ENCODE results near the gene SLC23A2.

Gene SLC23A2

GRCh38 chr20:4966826-4967751, 34.2 kb downstream of the SLC23A2 start:
- DNase-seq (ENCODE audit: low read depth): no peak

- DNase-seq (ENCODE audit: low read depth): peak; percentile 32
Observed at GRCh38 chr20:4962241-4962855, 39.0 kb downstream of the SLC23A2 start.

GRCh38 chr20:4961746-4962145, 39.6 kb downstream of the SLC23A2 start:
- DNase-seq (ENCODE audit: low read depth): peak; percentile 5

GRCh38 chr20:4959592-4959991, 41.7 kb downstream of the SLC23A2 start:
- DNase-seq (ENCODE audit: low read depth): no peak

- DNase-seq (ENCODE audit: low read depth): no peak
Observed at GRCh38 chr20:4957939-4958362, 43.4 kb downstream of the SLC23A2 start.

GRCh38 chr20:4957187-4957586, 44.1 kb downstream of the SLC23A2 start:
- DNase-seq (ENCODE audit: low read depth): no peak

- DNase-seq (ENCODE audit: low read depth): no peak
Observed at GRCh38 chr20:4956200-4956810, 45.0 kb downstream of the SLC23A2 start.

- no peak for DNase-seq (ENCODE audit: low read depth)
Observed at GRCh38 chr20:4953881-4954280, 47.4 kb downstream of the SLC23A2 start.

GRCh38 chr20:4952229-4952628, 49.1 kb downstream of the SLC23A2 start:
- no peak for DNase-seq (ENCODE audit: low read depth)

GRCh38 chr20:4951299-4951698, 50.0 kb downstream of the SLC23A2 start:
- no peak for DNase-seq (ENCODE audit: low read depth)

- no peak for DNase-seq (ENCODE audit: low read depth)
Observed at GRCh38 chr20:4950841-4951240, 50.5 kb downstream of the SLC23A2 start.

- no peak for DNase-seq (ENCODE audit: low read depth)
Observed at GRCh38 chr20:4950437-4950836, 50.9 kb downstream of the SLC23A2 start.

GRCh38 chr20:4949833-4950178, 51.5 kb downstream of the SLC23A2 start:
- no peak for DNase-seq (ENCODE audit: low read depth)

GRCh38 chr20:4947817-4948559, 53.3 kb downstream of the SLC23A2 start:
- no peak for DNase-seq (ENCODE audit: low read depth)

- no peak for DNase-seq (ENCODE audit: low read depth)
Observed at GRCh38 chr20:4946986-4947385, 54.3 kb downstream of the SLC23A2 start.

GRCh38 chr20:4946585-4946984, 54.7 kb downstream of the SLC23A2 start:
- no peak for DNase-seq (ENCODE audit: low read depth)

- DNase-seq (ENCODE audit: low read depth): no peak
Observed at GRCh38 chr20:4944518-4945313, 56.6 kb downstream of the SLC23A2 start.

GRCh38 chr20:4942331-4942730, 59.0 kb downstream of the SLC23A2 start:
- DNase-seq (ENCODE audit: low read depth): no peak

GRCh38 chr20:4937407-4938319, 63.6 kb downstream of the SLC23A2 start:
- no peak for DNase-seq (ENCODE audit: low read depth)

- DNase-seq (ENCODE audit: low read depth): no peak
Observed at GRCh38 chr20:4936851-4937406, 64.4 kb downstream of the SLC23A2 start.
